CD4-positive, alpha-beta memory T cell (primary cell): ENCODE data around the gene TPSB2. TPM values are rescaled to one million over a fixed set of nuclear protein-coding genes. Genes with fewer than 3 reads are reported as not detected.

Source experiments
- CTCF ChIA-PET: fragments of 350-600 bp; sonication (Branson Sonifier 250); formaldehyde crosslinking; loops from one replicate; lab custom pipeline; 2021; ENCODE audit warnings: inconsistent platforms; ENCODE audit not compliant: partially characterized antibody; lab: Charles Lee
- POLR2A ChIA-PET: fragments of 350-600 bp; sonication (Branson Sonifier 250); formaldehyde crosslinking; loops from one replicate; lab custom pipeline; 2021; ENCODE audit not compliant: partially characterized antibody; lab: Charles Lee
- DNase-seq, 5 donors: peaks; one replicate each; pipeline versions ENCODE4 v3.0.0 to v3.0.0-alpha.2; 2020 to 2022; ENCODE audit warnings: mixed read lengths in 1 of 5
- H3K27ac ChIP-seq: one replicate; pipeline ENCODE4 v1.7.0; 2013; ENCODE audit warnings: low read depth, low read length
- H3K27me3 ChIP-seq: 2 replicates; pipeline ENCODE4 v1.7.0; 2013; ENCODE audit warnings: mild to moderate bottlenecking, low read length, moderate library complexity; ENCODE audit not compliant: insufficient read depth
- H3K36me3 ChIP-seq: 2 replicates; pipeline ENCODE4 v1.7.0; 2013; ENCODE audit warnings: mild to moderate bottlenecking, low read length, moderate library complexity; ENCODE audit not compliant: insufficient read depth
- H3K4me1 ChIP-seq: 2 replicates; pipeline ENCODE4 v1.7.0; 2013; ENCODE audit warnings: mild to moderate bottlenecking, low read length, moderate library complexity; ENCODE audit not compliant: insufficient read depth
- H3K4me3 ChIP-seq, 2 donors: one replicate each; pipeline ENCODE4 v1.7.0; 2013; ENCODE audit warnings: low read length in 2 of 2, mild to moderate bottlenecking in 1 of 2
- H3K9me3 ChIP-seq, 2 donors: one replicate each; pipeline ENCODE4 v1.7.0; 2013; ENCODE audit warnings: low read length in 2 of 2, control low read depth in 1 of 2; ENCODE audit not compliant: control insufficient read depth in 1 of 2
- H3K27ac Mint-ChIP-seq, 7 donors: one replicate each; pipeline ENCODE4 v1.8.0; 2020 to 2021; ENCODE audit warnings: mixed read lengths in 7 of 7, mild to moderate bottlenecking in 6 of 7, inconsistent platforms in 3 of 7, moderate library complexity in 3 of 7
- H3K27me3 Mint-ChIP-seq, 2 donors: one replicate each; pipeline ENCODE4 v1.8.0; 2020 to 2021; ENCODE audit warnings: mixed read lengths in 2 of 2
- H3K36me3 Mint-ChIP-seq, 2 donors: one replicate each; pipeline ENCODE4 v1.8.0; 2020 to 2021; ENCODE audit warnings: mixed read lengths in 2 of 2, inconsistent platforms in 1 of 2, mild to moderate bottlenecking in 1 of 2
- H3K4me1 Mint-ChIP-seq, 4 donors: one replicate each; pipeline ENCODE4 v1.8.0; 2020 to 2021; ENCODE audit warnings: mixed read lengths in 4 of 4, mild to moderate bottlenecking in 1 of 4
- H3K4me3 Mint-ChIP-seq, 8 donors: one replicate each; pipeline ENCODE4 v1.8.0; 2020 to 2021; ENCODE audit warnings: mixed read lengths in 8 of 8, mild to moderate bottlenecking in 7 of 8, moderate library complexity in 6 of 8, inconsistent platforms in 3 of 8
- H3K9me3 Mint-ChIP-seq, 8 donors: one replicate each; pipeline ENCODE4 v1.8.0; 2020 to 2021; ENCODE audit warnings: mixed read lengths in 8 of 8, mild to moderate bottlenecking in 5 of 8, inconsistent platforms in 3 of 8, moderate library complexity in 1 of 8
- intact Hi-C: fragments of 100-400 bp; cut with micrococcal nuclease; formaldehyde crosslinking; loops from one replicate; pipeline ENCODE4 v1.15.1; 2023
- polyA plus RNA-seq, 2 donors: library from polyadenylated mRNA; unstranded; fragments of 300-500 nt; fragmentation: Illumina TruSeq; gene quantifications; one replicate each; pipeline ENCODE4 v1.2.3, GENCODE V29; 2021
- total RNA-seq, 2 experiments: library from RNA; stranded (reverse); gene quantifications; one replicate each; pipeline ENCODE4 v1.2.3, GENCODE V29; 2021

TPSB2 gene
- total and polyA plus RNA-seq, 4 experiments from 2014 or later: not detected

DNA sequence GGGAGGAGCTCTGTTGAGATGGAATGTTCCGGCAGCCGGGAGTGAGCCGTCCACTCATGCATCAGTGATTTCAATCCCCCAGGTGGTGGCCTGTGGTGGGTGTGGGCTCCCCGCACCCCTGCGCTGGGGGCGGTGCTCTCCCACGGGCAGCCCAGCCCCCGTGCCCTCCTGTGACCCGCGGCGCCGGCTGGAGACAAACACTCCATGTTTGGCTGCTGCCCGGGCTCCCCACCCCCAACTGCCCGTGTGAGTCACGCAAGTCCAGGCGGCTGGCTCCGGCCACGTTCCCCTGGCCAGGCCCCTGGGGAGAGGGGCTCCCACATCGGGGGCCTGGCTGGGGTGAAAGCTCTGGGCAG is 47.7 kb downstream of the TPSB2 start:
- ChIA-PET POLR2A (no interaction called here), CTCF (no interaction called here)
- Histone ChIP-seq H3K4me1 (no peaks in the 10 kb centered on the region), H3K4me3 (no peak overlapping the region), H3K27ac (no peak overlapping the region), H3K9me3 (no peaks in the 10 kb centered on the region), H3K27me3 (no peaks in the 10 kb centered on the region), H3K36me3 (no peaks in the 10 kb centered on the region)
- H3K36me3 Mint-ChIP-seq: no peaks in the 10 kb centered on the region
- H3K4me1 Mint-ChIP-seq: no peaks in the 10 kb centered on the region
- no peaks in the 10 kb centered on the region for H3K27me3 Mint-ChIP-seq
- no peaks in the 10 kb centered on the region for H3K9me3 Mint-ChIP-seq
- intact Hi-C loops: no loop called here
- no peak overlapping the region for H3K4me3 Mint-ChIP-seq
- H3K27ac Mint-ChIP-seq: no peak overlapping the region
- no peak for DNase-seq

DNA sequence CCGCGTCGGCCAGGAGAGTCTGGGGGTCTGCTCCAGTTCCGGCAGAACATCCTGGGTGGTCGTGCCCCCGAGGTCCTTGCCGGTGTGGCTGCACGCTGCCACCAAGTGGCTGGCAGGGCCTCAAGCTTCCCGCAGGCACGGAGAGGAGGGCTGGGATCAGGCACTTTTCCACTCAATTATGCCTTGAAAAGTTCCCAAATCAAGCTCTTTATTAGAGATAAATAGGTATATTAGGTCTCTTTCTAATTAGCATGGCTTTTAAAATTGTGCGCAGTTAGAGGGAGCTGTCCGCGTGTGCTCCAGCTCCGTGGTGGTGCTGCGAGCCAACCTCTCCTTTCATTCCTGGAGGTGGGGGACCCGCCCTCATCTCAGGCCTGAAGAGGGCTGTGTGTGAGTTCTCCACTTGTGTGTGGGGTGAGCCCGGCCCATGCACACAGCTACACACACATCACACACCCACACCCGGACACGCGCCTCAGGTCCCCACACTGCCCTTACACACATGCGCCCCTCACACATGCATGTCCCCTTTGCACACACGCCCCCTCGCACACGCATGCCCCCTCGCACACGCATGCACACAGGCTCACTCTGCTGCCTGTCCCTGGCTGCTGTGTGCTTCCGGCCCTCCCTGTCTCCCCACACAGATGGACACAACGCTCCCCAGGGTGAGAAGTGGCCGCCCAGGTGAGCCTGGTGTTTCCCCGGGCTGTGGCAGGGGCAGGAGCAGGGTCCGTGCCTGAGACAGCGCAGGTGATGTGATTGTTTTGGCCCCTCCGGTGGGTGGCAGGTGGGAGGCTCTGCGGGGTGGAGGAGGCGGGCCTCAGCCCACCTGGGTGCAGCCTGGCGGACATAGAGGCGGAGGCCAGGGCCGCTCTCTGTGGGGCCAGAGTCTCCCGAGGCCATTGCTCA is 48.3 kb downstream of the TPSB2 start:
- Mint-ChIP-seq H3K36me3 (no peaks in the 10 kb centered on the region), H3K27ac (no peak overlapping the region), H3K27me3 (no peaks in the 10 kb centered on the region), H3K4me1 (no peaks in the 10 kb centered on the region), H3K4me3 (no peak overlapping the region), H3K9me3 (no peaks in the 10 kb centered on the region)
- no peaks in the 10 kb centered on the region for H3K4me1 ChIP-seq
- H3K27me3 ChIP-seq: no peaks in the 10 kb centered on the region
- intact Hi-C loops: no loop called here
- no peaks in the 10 kb centered on the region for H3K9me3 ChIP-seq
- POLR2A ChIA-PET: no interaction called here
- CTCF ChIA-PET: no interaction called here
- no peaks in the 10 kb centered on the region for H3K36me3 ChIP-seq
- H3K4me3 ChIP-seq: no peak overlapping the region
- no peak overlapping the region for H3K27ac ChIP-seq
- no peak for DNase-seq

DNA sequence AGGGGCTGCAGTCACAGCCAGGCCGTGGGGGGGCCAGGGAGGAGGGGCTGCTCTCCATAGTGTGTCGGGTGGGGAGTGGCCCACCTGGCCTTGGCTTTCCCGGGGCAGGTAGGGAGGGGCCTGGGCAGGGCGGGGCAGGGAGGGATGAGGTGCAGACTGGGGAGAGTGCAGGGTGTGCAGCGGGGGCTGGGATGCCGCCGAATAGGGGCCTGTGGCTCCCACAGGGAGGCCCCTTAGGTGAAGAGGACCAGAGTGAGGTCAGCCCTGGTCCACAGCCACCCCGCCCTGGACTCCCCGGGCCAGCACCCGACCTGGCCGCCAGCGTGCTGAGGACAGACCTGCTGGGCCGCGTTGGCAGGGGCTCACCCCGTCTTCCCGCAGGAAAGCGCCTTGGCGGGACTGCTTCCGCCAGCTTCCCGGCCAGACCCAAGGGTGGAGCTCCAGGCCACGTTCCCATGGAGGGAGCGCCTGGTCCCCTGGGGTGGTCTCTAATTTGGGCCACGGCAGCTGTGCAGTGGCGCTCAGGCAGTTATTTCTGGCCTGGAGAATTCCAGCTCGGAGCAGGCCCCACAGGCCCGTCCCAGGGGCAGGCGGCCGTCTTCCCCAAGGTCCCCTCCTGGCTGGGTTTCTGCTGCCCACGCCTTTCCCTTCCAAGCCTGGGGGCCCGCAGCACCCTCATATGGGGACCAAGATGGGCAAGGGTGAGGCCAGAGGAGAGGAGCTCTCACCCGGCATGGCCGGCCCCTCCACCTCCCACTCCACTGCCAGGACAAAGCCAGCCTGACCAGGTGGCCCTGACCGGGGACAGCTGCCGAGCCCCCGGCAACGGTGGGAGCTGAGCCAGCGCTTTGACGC is 49.2 kb downstream of the TPSB2 start:
- Mint-ChIP-seq H3K27ac (no peak overlapping the region), H3K4me3 (no peak overlapping the region), H3K9me3 (no peaks in the 10 kb centered on the region), H3K36me3 (no peaks in the 10 kb centered on the region), H3K4me1 (no peaks in the 10 kb centered on the region), H3K27me3 (no peaks in the 10 kb centered on the region)
- ChIA-PET CTCF (no interaction called here), POLR2A (no interaction called here)
- H3K36me3 ChIP-seq: no peaks in the 10 kb centered on the region
- no peaks in the 10 kb centered on the region for H3K27me3 ChIP-seq
- no peak overlapping the region for H3K27ac ChIP-seq
- H3K9me3 ChIP-seq: no peaks in the 10 kb centered on the region
- no peak overlapping the region for H3K4me3 ChIP-seq
- no peaks in the 10 kb centered on the region for H3K4me1 ChIP-seq
- intact Hi-C loops: no loop called here
- no peak for DNase-seq

Other genes starting within 250 kb of the TPSB2 start
- 1 to 10 TPM; 3.1 to 3.4 TPM for gene SOX8, start 248.4 kb downstream of the TPSB2 start, total RNA-seq
- 1 to 10 TPM in 1 of 2 donors, under 1 TPM in 1; 0.47 to 1.6 TPM for gene SOX8, start 248.4 kb downstream of the TPSB2 start, polyA plus RNA-seq
- not detected for gene SSTR5, start 157.4 kb downstream of the TPSB2 start, total RNA-seq
- gene SSTR5, start 157.4 kb downstream of the TPSB2 start, polyA plus RNA-seq: not detected
- not detected for gene C1QTNF8, start 133.9 kb downstream of the TPSB2 start, total RNA-seq
- not detected for gene C1QTNF8, start 133.9 kb downstream of the TPSB2 start, polyA plus RNA-seq
- 1 to 10 TPM; 2.0 to 2.1 TPM for gene CACNA1H, start 77.1 kb downstream of the TPSB2 start, total RNA-seq
- gene CACNA1H, start 77.1 kb downstream of the TPSB2 start, polyA plus RNA-seq: under 1 TPM; 0.48 to 0.99 TPM
- not detected for gene TPSG1, start 4.9 kb downstream of the TPSB2 start, total RNA-seq
- gene TPSG1, start 4.9 kb downstream of the TPSB2 start, polyA plus RNA-seq: not detected
- not detected for gene TPSAB1, start 10.5 kb upstream of the TPSB2 start, total RNA-seq
- gene TPSAB1, start 10.5 kb upstream of the TPSB2 start, polyA plus RNA-seq: not detected
- not detected for gene TPSD1, start 25.9 kb upstream of the TPSB2 start, total RNA-seq
- gene TPSD1, start 25.9 kb upstream of the TPSB2 start, polyA plus RNA-seq: not detected
- 100 to 1,000 TPM; 170 to 177 TPM for gene UBE2I, start 79.5 kb upstream of the TPSB2 start, total RNA-seq
- gene UBE2I, start 79.5 kb upstream of the TPSB2 start, polyA plus RNA-seq: 100 to 1,000 TPM; 100 to 106 TPM
- gene BAIAP3, start 103.5 kb upstream of the TPSB2 start, total RNA-seq: 10 to 100 TPM; 18.3 to 19.7 TPM
- 1 to 10 TPM; 1.0 to 6.7 TPM for gene BAIAP3, start 103.5 kb upstream of the TPSB2 start, polyA plus RNA-seq
- 10 to 100 TPM; 38.1 to 40.3 TPM for gene TSR3, start 121.7 kb upstream of the TPSB2 start, total RNA-seq
- gene TSR3, start 121.7 kb upstream of the TPSB2 start, polyA plus RNA-seq: 100 to 1,000 TPM in 1 of 2 donors, 10 to 100 TPM in 1; 99.0 to 116 TPM
- 10 to 100 TPM; 58.7 to 61.5 TPM for gene GNPTG, start 121.7 kb upstream of the TPSB2 start, total RNA-seq
- gene GNPTG, start 121.7 kb upstream of the TPSB2 start, polyA plus RNA-seq: 10 to 100 TPM; 51.8 to 53.7 TPM
- gene UNKL, start 184.5 kb upstream of the TPSB2 start, total RNA-seq: 100 to 1,000 TPM; 110 to 122 TPM
- 1 to 10 TPM; 1.3 to 9.1 TPM for gene UNKL, start 184.5 kb upstream of the TPSB2 start, polyA plus RNA-seq
- gene UQCC4, start 190.6 kb upstream of the TPSB2 start, total RNA-seq: 1 to 10 TPM; 7.8 to 9.2 TPM
- gene UQCC4, start 190.6 kb upstream of the TPSB2 start, polyA plus RNA-seq: 10 to 100 TPM; 33.2 to 44.1 TPM
- under 1 TPM; 0.49 to 0.50 TPM for gene PERCC1, start 200.9 kb upstream of the TPSB2 start, total RNA-seq
- not detected for gene PERCC1, start 200.9 kb upstream of the TPSB2 start, polyA plus RNA-seq
- 10 to 100 TPM; 12.1 to 14.7 TPM for gene CCDC154, start 214.4 kb upstream of the TPSB2 start, total RNA-seq
- gene CCDC154, start 214.4 kb upstream of the TPSB2 start, polyA plus RNA-seq: under 1 TPM in 1 of 2 donors, not detected in 1; 0.13 TPM
- gene CLCN7, start 244.8 kb upstream of the TPSB2 start, total RNA-seq: 100 to 1,000 TPM; 105 to 111 TPM
- gene CLCN7, start 244.8 kb upstream of the TPSB2 start, polyA plus RNA-seq: 10 to 100 TPM; 18.1 to 29.6 TPM